ENCODE results near the gene ABHD12B.
A peak's percentile ranks its signal among the peaks of the same experiment; 100 is the strongest.
"Not testable (repeated sequence)": the region's sequence is repeated elsewhere in the genome, so short reads cannot be mapped to it uniquely, and the experiment has no call there.

Gene ABHD12B

DNA sequence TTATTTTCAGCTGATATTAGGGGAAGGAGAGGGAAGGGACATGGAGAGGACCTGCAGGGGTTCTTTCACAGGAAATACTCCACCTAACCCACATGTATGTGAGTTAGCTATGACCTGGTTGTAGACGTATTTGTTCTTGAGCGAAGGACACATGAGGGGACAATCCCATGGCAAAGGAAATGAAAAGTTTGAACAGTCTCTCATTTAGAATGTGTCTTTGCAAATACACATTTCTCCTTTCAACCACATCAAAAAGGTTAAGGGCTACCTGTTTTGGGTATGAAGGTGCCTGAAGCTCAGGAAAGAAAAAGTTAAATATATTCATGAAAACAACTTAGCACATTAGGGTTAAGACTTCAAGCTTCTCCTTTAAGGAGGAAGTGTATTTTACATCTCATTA, 65.0 kb downstream of the ABHD12B start:
- Histone ChIP-seq H3K4me1 (ENCODE audit: low read length) (peaks cover 16% of the 10 kb centered on the region), H3K4me2 (ENCODE audit: low read length) (peak overlapping the region; percentile 4), H3K9me3 (ENCODE audit: insufficient read depth, low read length) (no peaks in the 10 kb centered on the region), H3K9ac (ENCODE audit: low read length) (no peak overlapping the region), H2AFZ (ENCODE audit: low read depth, low read length) (no peak overlapping the region), H3K27ac (ENCODE audit: low read length) (no peak overlapping the region), H3K4me3 (ENCODE audit: low read length) (no peak overlapping the region), H3K36me3 (replicated peaks; ENCODE audit: low read depth, low read length) (no peaks in the 10 kb centered on the region), H3K27me3 (ENCODE audit: low read depth, low read length) (no peaks in the 10 kb centered on the region), H3K79me2 (ENCODE audit: low read length) (no peaks in the 10 kb centered on the region), H4K20me1 (ENCODE audit: insufficient read depth, low read length) (no peaks in the 10 kb centered on the region)
- TF ChIP-seq, protein P1, sequence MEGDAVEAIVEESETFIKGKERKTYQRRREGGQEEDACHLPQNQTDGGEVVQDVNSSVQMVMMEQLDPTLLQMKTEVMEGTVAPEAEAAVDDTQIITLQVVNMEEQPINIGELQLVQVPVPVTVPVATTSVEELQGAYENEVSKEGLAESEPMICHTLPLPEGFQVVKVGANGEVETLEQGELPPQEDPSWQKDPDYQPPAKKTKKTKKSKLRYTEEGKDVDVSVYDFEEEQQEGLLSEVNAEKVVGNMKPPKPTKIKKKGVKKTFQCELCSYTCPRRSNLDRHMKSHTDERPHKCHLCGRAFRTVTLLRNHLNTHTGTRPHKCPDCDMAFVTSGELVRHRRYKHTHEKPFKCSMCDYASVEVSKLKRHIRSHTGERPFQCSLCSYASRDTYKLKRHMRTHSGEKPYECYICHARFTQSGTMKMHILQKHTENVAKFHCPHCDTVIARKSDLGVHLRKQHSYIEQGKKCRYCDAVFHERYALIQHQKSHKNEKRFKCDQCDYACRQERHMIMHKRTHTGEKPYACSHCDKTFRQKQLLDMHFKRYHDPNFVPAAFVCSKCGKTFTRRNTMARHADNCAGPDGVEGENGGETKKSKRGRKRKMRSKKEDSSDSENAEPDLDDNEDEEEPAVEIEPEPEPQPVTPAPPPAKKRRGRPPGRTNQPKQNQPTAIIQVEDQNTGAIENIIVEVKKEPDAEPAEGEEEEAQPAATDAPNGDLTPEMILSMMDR (IDR thresholded peaks at IDR 0.05; ENCODE audit: low read depth, low read length): no peak
- TF ChIP-seq EZH2phosphoT487 (IDR thresholded peaks at IDR 0.05; ENCODE audit: low read depth): no peak

DNA sequence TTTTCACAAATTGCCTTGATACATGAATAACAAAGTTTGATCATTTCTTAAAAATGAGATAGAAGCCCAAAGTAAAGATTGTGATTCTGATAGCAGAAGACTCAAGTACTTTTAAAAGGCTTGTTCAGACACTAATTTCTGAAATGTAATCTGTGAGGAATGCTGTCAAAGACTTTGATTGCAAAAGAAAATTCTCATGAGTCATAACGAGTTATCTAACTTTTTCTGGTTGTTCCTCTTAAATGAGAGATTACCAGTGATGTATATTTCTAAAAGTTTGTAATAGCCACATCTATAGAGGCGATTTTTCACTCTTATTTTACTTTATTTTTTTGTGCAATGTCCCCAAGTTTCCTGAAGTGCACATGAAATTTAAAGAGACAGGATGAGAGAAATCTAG, 65.5 kb downstream of the ABHD12B start:
- H3K36me3 ChIP-seq (replicated peaks; ENCODE audit: low read depth, low read length): no peaks in the 10 kb centered on the region
- H3K9me3 ChIP-seq (ENCODE audit: insufficient read depth, low read length): no peaks in the 10 kb centered on the region
- no peaks in the 10 kb centered on the region for H4K20me1 ChIP-seq (ENCODE audit: insufficient read depth, low read length)
- H3K27me3 ChIP-seq (ENCODE audit: low read depth, low read length): no peaks in the 10 kb centered on the region
- no peaks in the 10 kb centered on the region for H3K79me2 ChIP-seq (ENCODE audit: low read length)
- TF ChIP-seq, protein P1 (IDR thresholded peaks at IDR 0.05; ENCODE audit: low read depth, low read length): no peak
- TF ChIP-seq EZH2phosphoT487 (IDR thresholded peaks at IDR 0.05; ENCODE audit: low read depth): no peak
- H3K4me3 ChIP-seq (ENCODE audit: low read length): no peak overlapping the region
- peaks cover 16% of the 10 kb centered on the region for H3K4me1 ChIP-seq (ENCODE audit: low read length)
- H3K9ac ChIP-seq (ENCODE audit: low read length): no peak overlapping the region
- H2AFZ ChIP-seq (ENCODE audit: low read depth, low read length): no peak overlapping the region
- peak overlapping the region; percentile 4 for H3K4me2 ChIP-seq (ENCODE audit: low read length)
- no peak overlapping the region for H3K27ac ChIP-seq (ENCODE audit: low read length)

DNA sequence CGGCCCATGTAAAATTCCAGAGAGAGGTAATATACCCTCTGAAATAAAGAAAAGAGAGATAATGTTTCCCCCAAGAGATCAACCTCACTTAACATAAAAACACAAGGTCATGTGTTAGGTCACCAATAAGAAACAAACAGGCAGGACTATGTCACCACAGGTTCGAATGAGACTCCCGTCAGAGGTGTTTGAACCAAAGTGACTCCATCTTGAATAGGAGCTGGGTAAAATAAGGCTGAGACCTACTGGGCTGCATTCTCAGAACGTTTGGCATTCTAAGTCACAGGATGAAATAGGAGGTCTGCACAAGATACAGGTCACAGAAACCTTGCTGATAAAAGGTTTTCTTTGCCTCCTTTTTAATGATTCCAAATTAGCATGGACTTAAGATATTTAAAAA, 65.9 kb downstream of the ABHD12B start:
- Histone ChIP-seq H3K36me3 (replicated peaks; ENCODE audit: low read depth, low read length) (no peaks in the 10 kb centered on the region), H3K4me3 (ENCODE audit: low read length) (no peak overlapping the region), H3K9me3 (ENCODE audit: insufficient read depth, low read length) (no peaks in the 10 kb centered on the region), H2AFZ (ENCODE audit: low read depth, low read length) (no peak overlapping the region), H3K4me2 (ENCODE audit: low read length) (peak overlapping the region; percentile 4), H4K20me1 (ENCODE audit: insufficient read depth, low read length) (no peaks in the 10 kb centered on the region), H3K27ac (ENCODE audit: low read length) (no peak overlapping the region), H3K79me2 (ENCODE audit: low read length) (no peaks in the 10 kb centered on the region), H3K27me3 (ENCODE audit: low read depth, low read length) (no peaks in the 10 kb centered on the region), H3K4me1 (ENCODE audit: low read length) (peaks cover 16% of the 10 kb centered on the region), H3K9ac (ENCODE audit: low read length) (no peak overlapping the region)
- TF ChIP-seq EZH2phosphoT487 (IDR thresholded peaks at IDR 0.05; ENCODE audit: low read depth): no peak
- TF ChIP-seq, protein P1 (IDR thresholded peaks at IDR 0.05; ENCODE audit: low read depth, low read length): no peak

DNA sequence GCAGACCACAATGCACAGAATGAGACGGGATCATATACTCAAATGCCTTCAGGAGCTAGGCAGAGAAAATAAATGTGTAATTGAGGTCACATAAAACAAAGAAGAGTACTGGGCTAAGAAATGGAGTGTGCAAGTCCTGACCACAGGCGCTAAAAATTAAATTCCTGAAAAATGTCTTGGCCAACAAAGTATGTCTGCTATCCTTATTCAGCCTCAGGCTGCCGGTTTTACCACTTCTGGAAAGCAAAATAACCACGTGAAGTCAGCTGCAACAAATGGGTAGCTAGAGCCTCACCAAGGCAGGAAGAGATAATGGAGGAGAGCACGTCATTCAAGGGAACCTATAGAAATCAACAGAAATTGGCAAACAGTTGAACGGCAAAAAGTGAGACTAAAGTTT, 69.3 kb downstream of the ABHD12B start:
- Histone ChIP-seq H3K9me3 (ENCODE audit: insufficient read depth, low read length) (no peaks in the 10 kb centered on the region), H2AFZ (ENCODE audit: low read depth, low read length) (no peak overlapping the region), H3K27ac (ENCODE audit: low read length) (no peak overlapping the region), H3K9ac (ENCODE audit: low read length) (no peak overlapping the region), H3K27me3 (ENCODE audit: low read depth, low read length) (no peaks in the 10 kb centered on the region), H3K36me3 (replicated peaks; ENCODE audit: low read depth, low read length) (no peaks in the 10 kb centered on the region), H3K79me2 (ENCODE audit: low read length) (no peaks in the 10 kb centered on the region), H3K4me3 (ENCODE audit: low read length) (no peak overlapping the region), H3K4me2 (ENCODE audit: low read length) (no peak overlapping the region), H3K4me1 (ENCODE audit: low read length) (peaks cover 16% of the 10 kb centered on the region), H4K20me1 (ENCODE audit: insufficient read depth, low read length) (no peaks in the 10 kb centered on the region)
- TF ChIP-seq, protein P1 (IDR thresholded peaks at IDR 0.05; ENCODE audit: low read depth, low read length): no peak
- TF ChIP-seq EZH2phosphoT487 (IDR thresholded peaks at IDR 0.05; ENCODE audit: low read depth): no peak

DNA sequence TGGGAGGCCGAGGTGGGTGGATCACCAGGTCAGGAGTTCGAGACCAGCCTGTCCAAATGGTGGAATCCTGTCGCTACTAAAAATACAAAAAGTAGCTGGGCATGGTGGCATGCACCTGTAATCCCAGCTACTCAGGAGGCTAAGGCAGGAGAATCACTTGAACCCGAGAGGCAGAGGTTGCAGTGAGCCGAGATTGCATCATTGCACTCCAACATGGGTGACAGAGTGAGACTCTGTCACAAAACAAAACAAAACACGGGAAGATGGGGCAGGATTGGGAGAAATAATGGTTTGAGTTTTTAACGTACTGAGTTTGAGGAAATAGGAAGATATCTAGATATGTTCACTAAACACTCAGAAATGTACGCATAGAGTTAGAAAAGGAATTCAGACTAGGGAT, 69.8 kb downstream of the ABHD12B start:
- H4K20me1 ChIP-seq (ENCODE audit: insufficient read depth, low read length); H3K9me3 ChIP-seq (ENCODE audit: insufficient read depth, low read length); H3K4me2 ChIP-seq (ENCODE audit: low read length); H3K27ac ChIP-seq (ENCODE audit: low read length); H3K79me2 ChIP-seq (ENCODE audit: low read length); H3K9ac ChIP-seq (ENCODE audit: low read length); H3K36me3 ChIP-seq (replicated peaks; ENCODE audit: low read depth, low read length); H3K4me3 ChIP-seq (ENCODE audit: low read length); H3K27me3 ChIP-seq (ENCODE audit: low read depth, low read length); H2AFZ ChIP-seq (ENCODE audit: low read depth, low read length): not testable (repeated sequence)
- peaks cover 12% of the 10 kb centered on the region for H3K4me1 ChIP-seq (ENCODE audit: low read length)
